Measurements from ENCODE around the gene TMCC3.
A peak's percentile ranks its signal among the peaks of the same experiment; 100 is the strongest.

The TMCC3 gene

GRCh38 chr12:94597268-94597667 lies 53.1 kb downstream of the TMCC3 start:
- no peak for DNase-seq

- peak; percentile 21 for DNase-seq
Observed at GRCh38 chr12:94596596-94596995, 53.8 kb downstream of the TMCC3 start.

DNA sequence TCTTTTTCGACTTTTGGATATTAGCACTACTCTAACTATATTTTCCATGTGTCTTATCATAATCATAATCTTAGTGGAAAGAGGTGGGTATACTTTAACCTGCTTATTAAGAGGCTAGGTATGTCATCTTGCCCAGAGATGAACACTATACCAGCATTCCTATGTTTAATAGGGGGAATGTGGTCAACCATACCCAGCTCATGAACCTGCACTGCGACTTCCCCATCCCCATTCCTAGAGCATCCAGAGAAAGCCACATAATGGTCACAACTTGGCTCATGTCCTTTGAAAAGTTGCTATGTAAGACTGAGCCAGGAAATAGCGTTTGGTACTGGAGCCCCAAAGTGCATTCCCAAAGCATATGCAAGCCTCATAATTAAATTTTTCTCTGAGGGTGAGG lies 55.2 kb downstream of the TMCC3 start:
- no peak for DNase-seq

- no peak for DNase-seq
Observed at GRCh38 chr12:94594443-94594825, 55.9 kb downstream of the TMCC3 start.

DNA sequence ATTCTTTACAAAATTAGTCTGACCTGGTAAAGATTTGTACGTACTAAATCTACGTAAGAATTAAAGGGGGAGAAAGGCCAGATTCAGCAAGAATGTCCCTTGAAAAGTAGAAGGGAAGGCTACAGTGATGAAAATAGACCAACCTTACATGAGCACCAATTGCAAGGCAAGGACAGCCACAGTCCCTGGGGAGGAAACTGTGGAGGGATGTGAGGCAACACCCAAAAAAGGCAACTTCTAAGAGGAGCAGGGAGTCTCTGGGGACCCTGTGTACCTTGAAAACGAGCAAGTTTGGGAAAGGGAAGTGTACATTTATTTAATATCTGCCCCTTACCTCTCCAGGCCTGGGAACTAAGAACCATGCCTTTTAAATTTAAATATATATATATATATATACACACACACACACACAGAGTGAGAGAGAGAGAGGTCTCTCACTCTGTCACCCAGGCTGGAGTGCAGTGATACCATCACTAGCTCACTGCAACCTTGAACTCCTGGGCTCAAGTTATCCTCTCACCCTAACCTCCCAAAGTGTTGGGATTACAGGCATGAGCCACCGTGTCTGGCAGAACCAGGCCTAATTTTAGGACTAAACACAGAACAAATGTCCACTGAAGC lies 56.4 kb downstream of the TMCC3 start:
- no peak for DNase-seq

GRCh38 chr12:94592723-94593122 lies 57.6 kb downstream of the TMCC3 start:
- DNase-seq, result peak; percentile 15

DNA sequence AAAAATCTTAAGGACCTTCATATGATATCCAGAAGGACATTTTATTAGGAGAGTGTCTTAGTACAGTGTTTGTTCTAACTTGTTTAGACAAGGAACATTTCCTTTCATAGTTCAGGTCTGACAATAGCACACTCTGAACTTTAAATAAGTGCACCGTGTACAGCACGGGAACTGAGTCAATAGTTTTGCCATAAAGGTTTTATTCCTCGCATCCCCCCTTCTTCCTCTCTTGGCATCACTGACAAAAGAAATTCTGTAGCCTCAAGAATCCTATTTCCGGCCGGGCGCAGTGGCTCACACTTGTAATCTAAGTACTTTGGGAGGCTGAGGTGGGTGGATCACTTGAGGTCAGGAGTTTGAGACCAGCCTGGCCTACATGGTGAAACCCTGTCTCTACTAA lies 58.3 kb downstream of the TMCC3 start:
- DNase-seq, result no peak

- no peak for DNase-seq
Observed at GRCh38 chr12:94590428-94590827, 59.9 kb downstream of the TMCC3 start.

DNA sequence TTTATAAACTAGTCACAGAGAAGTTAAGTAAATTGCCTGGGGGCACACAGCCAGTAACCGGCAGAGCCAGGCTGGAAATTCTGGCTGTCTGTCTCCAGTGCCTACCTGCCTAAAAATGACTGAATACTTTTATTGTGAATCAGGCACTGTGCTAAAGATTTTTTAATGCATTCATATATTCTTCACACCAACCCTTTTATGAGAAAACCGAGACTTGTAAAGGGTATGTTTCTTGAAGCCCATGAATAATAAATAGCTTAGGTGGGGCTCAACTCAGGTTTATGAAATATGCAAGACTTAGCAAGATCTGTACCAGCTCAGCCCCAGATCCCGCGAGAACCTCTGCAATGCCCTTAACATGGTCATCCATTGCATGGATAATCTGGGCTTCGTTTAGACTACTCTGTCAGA lies 60.8 kb downstream of the TMCC3 start:
- no peak for DNase-seq

DNA sequence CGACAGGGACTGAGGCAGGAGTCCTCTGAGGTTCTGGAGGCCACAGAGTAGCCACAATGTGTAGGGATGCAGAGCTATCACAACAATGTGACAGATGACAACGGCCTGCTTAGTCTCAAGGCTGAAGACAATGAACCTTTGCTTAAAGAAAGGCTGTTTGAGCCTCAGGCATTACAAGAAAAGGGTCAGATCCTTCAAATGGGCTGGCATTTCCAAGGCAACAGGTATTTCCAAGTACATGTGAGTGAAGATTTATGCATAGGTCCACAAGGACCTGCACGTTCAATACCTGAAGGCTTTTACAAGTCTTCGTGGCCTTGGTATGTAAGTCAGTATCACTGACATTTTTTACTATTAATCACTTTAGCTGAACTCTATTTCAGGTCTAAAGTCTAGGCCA lies 62.0 kb downstream of the TMCC3 start:
- no peak for DNase-seq

DNA sequence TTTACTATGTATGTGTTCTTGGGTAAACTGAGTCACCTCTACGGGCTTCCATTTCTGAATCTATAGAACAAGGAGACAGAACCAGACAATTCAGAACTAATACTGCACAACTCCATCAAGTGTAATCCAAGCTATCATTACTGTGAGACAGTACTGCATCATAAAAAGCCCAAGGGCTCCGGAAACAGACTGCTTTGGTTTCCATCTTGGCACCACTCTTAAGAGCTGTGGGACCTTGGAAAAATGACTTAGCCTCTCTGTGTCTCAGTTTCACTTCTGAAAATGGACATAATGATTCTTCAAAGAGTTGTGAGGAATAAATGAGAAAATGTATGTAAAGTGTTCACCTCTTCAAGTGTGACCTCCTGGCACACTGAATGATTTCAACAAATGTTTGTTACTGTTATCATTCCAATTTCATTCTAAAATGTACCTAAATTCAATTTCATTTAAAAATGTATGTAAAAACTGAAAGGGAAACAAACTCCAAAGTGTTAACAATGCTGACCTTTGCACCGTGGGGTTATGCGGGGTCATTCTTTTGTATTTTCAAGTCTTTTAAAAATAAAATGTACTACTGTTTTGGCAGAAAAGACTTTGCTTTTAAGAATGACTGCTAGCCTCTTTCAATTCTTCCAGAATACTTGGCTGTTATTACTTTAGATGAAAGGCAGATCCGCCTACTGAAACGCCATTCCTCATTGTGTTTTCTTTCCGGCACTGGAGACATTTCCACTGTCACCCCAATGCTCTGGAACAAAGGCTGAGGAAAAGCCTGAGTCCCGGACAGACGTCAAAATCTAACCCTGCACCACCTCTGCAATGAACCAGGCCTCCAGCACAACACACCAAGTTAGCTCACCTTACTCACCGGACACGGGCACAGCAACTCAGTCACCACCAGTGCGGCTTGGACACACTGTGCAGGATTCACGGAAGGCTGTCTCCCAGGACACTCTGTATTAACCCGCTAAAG lies 62.8 kb downstream of the TMCC3 start:
- no peak for DNase-seq

GRCh38 chr12:94586589-94587259 lies 63.6 kb downstream of the TMCC3 start:
- DNase-seq, result no peak

DNA sequence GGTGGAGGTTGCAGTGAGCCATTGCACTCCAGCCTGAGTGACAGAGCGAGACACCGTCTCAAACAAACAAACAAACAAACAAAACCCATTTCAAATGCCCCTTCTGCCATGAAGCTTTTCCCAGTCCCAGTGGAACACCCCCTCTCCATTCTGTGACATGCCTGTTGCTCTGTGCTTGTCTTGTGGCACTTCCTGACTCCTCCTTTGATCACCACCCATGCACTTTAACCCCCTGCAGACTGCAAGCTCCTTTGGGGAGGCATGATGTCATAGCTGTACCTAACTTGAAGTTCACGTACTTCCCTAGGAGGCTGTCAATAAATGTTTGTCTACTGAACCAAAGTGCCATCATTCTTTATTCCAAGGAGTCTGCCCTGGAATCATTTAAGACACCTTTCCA lies 64.7 kb downstream of the TMCC3 start:
- DNase-seq, result peak; percentile 7

DNA sequence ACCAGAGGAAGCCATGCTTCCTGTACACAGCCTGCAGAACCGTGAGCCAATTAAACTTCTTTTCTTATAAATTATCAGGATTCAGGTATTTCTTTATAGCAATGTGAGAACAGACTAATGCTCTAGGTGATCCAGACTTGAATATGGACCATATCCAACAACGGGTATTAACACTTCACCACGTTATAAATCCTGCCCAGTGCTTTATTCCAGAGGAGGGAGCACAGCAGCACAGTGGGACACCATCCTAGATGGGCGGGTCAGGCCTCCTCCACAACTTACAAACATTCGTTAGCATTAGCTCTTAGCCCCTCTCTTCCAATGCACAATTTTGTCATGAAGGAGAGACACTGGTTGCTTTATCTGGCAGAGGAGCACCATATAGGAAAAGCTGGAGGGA lies 66.0 kb downstream of the TMCC3 start:
- no peak for DNase-seq

GRCh38 chr12:94582591-94582990 lies 67.8 kb downstream of the TMCC3 start:
- no peak for DNase-seq

DNA sequence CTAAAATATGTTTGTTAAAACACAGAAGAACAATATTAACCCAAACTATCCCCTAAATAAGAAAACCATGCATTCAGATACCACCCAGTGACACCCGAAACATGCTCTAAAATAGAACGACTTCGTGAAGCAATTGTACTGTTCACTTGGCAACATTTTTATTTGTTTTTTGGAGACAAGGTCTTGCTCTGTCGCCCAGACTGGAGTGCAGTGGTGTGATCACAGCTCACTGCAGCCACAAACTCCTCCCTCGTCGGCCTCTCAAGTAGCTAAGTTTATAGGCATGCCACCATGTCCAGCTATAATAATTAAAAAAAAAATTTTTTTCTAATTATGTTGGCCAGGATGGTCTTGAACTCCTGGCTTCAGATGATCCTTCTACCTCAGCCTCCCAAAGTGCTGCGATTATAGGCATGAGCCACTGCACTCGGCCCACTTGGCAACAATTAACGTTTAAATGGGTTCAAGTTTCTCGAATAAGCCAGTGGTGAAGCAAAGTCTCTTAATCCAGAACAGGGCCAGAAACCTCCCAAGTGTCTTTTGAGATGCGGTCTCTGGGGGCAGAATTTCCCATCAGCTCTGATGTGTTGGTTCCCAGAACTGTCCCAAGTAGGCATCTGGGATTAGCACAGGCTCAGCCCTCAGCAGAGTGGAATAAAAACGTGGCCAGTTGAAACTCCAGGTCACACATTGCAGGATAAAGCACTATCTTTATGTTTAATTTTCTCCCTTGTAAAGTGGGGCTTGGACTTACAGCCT lies 74.5 kb downstream of the TMCC3 start:
- DNase-seq, result no peak

DNA sequence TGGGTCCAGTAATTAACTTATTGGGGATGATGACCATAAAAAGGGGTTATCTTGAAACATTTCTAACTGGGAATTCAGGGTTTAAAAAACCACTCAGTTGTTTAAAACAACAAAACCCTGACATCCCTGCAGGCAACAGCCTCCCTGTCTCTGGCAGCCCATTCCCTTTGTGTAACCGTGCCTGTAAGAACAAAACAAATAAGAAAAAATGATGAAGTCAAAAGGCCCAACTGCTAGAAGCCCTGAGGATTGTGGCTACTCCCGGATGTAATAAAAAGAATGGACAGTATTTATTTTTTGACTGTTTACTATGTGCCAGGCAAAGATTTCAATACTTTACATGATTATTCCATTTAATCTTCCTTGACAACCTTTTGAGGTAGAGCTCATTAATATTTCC lies 75.3 kb downstream of the TMCC3 start:
- DNase-seq, result peak; percentile 31

DNA sequence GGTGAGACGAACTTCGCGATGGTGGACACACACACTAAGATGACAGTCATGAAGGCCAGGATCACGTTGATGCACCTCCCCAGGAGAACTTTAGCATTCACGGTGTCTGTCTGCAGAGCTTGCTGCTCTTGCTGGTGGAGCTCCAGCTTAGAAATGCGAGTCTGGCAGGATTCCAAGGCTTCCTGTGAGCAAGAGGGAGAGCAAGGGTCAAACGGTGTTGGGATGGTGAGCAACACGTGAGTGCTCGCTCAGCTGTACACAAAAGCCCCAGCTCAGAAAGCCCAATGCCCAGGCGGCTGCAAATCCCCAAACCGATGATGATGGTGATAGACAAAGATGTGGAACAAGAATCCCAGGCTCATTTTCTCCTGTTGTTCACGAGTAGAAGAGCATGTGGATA lies 78.8 kb downstream of the TMCC3 start:
- peak; percentile 75 for DNase-seq

DNA sequence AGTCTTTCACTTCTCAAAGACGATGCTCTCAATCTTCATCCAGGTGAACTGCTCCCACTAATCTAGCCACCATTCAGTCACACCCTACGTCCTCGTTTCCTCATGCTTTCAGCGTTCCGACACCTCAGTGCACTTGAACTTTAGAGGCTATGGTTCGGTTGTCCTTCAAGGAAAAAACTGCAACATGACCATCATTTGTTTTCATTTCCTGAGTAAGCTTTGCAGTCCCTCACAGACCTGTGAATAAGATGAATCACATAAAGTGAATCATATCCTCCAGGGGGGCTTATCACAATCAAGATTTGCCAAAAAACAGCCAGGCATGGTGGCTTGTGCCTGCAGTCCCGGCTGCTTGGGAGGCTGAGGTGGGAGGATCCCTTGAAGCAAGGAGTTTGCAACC lies 80.2 kb downstream of the TMCC3 start:
- no peak for DNase-seq

DNA sequence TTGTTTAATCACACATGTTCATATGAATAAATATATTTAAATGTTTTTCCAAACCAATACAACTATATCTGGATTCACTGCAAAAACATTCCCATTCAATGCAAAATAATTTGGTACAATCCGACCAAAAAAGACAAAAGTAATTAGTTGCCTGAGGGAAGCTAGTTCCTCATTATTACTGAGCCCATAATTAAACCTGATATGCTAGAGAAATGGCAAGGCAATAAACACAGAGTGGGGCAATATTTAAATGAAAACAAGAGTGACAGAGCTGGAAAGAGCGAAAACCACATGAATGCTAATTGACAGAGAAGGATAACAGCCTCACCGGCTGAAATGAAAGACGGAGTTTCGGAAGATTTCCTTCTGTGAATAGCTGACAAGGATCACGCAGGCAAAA lies 82.6 kb downstream of the TMCC3 start:
- DNase-seq, result peak; percentile 52

DNA sequence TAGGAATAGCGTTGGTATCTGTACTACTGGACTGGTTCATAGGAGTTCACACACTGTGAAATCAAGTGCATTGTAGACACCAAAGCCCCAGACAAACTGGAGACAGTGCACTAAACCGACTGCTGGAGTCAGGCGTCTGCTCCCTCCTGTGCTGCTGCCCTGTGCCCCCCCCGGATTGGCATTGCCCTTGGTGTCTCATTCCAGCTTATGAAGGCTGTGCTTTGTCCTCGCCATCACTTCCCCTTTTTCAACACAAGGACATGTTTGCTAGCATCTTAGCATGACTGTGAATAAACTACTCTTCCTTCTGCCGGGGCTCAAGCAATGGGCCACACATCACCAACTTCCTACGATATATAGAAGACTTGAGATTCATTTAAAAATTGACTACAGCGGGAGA lies 84.0 kb downstream of the TMCC3 start:
- DNase-seq, result peak; percentile 5

- DNase-seq, result no peak
Observed at GRCh38 chr12:94565683-94566082, 84.7 kb downstream of the TMCC3 start.

DNA sequence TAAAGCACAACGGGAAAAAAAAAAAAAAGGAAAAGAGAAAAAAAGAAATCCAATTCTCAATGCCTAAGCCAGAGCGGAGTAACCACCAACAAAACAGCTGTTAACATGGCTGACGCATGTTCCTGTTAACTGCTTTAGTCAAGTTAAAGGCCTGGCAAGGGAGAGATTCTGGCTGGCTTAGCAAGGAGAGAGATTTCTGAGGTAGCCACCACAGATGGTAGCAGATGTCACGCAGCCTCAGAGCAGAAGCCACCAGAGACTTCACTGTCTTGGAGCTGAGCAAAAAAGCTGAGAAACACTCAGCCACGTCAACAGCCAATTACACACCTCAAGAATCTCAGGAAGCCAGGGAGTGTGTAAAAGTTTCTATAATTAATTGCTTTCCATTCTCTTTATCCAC lies 87.1 kb downstream of the TMCC3 start:
- DNase-seq, result no peak

All from NCI-H69 (cell line).